ENCODE results near the gene RUNX1.

DNA sequence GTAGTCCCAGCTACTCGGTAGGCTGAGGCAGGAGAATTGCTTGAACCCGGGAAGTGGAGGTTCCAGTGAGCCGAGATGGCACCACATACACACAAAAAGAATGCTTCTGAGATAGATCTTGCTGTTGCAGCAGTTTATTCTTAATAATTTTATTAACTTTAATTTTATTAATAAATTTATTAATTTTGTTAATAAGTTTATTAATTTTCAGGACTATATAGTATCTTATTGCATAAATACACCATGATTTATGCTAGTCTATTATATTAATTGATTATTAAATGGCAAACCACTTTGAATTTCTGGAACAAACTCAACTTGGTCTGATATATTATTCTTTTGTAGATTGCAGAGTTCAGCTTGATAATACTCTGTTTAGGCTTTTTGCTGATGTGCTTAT lies 280.8 kb downstream of the RUNX1 start:
- TF ChIP-seq, protein P1, sequence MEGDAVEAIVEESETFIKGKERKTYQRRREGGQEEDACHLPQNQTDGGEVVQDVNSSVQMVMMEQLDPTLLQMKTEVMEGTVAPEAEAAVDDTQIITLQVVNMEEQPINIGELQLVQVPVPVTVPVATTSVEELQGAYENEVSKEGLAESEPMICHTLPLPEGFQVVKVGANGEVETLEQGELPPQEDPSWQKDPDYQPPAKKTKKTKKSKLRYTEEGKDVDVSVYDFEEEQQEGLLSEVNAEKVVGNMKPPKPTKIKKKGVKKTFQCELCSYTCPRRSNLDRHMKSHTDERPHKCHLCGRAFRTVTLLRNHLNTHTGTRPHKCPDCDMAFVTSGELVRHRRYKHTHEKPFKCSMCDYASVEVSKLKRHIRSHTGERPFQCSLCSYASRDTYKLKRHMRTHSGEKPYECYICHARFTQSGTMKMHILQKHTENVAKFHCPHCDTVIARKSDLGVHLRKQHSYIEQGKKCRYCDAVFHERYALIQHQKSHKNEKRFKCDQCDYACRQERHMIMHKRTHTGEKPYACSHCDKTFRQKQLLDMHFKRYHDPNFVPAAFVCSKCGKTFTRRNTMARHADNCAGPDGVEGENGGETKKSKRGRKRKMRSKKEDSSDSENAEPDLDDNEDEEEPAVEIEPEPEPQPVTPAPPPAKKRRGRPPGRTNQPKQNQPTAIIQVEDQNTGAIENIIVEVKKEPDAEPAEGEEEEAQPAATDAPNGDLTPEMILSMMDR (IDR thresholded peaks at IDR 0.05), result no peak
- TF ChIP-seq POLR2A (IDR thresholded peaks at IDR 0.05), result no peak
